SU-DHL-6 (cell line): Measurements from ENCODE around the gene LRRC53.

ENCODE experiments used
- H2AFZ ChIP-seq: fragments of 200-600 bp; sonication (generic); 2 replicates; pipeline ENCODE4 v1.6.1; 2014; ENCODE audit warnings: low read depth, mild to moderate bottlenecking, moderate library complexity, mixed read lengths, antibody characterized with exemption, low read length; ENCODE audit not compliant: severe bottlenecking
- H3F3A ChIP-seq: fragments of 200-600 bp; shearing (Covaris generic); 2 replicates; pipeline ENCODE4 v1.6.0; 2016; ENCODE audit warnings: antibody characterized with exemption, mild to moderate bottlenecking; ENCODE audit not compliant: insufficient read depth
- H3K27ac ChIP-seq: fragments of 200-600 bp; sonication (generic); 2 replicates; pipeline ENCODE4 v1.5.1; 2016; ENCODE audit warnings: low read depth, mild to moderate bottlenecking, low read length, moderate library complexity, mixed read lengths
- H3K27me3 ChIP-seq: fragments of 200-600 bp; sonication (generic), shearing (Covaris generic); 2 replicates; pipeline ENCODE4 v1.6.0; 2014; ENCODE audit warnings: mild to moderate bottlenecking, low read length
- H3K36me3 ChIP-seq: fragments of 200-600 bp; sonication (generic); 2 replicates; pipeline ENCODE4 v1.6.1; 2014; ENCODE audit warnings: mild to moderate bottlenecking, low read length, mixed read lengths
- H3K4me2 ChIP-seq: fragments of 300-600, 200-600 bp; shearing (Covaris generic), sonication (generic); 2 replicates; pipeline ENCODE4 v1.6.0; 2014; ENCODE audit warnings: low read length, low read depth, mild to moderate bottlenecking; ENCODE audit not compliant: poor library complexity, severe bottlenecking
- H3K4me3 ChIP-seq: fragments of 200-600 bp; sonication (generic); 2 replicates; pipeline ENCODE4 v1.5.1; 2014; ENCODE audit warnings: antibody characterized with exemption, low read length, mild to moderate bottlenecking, mixed read lengths; ENCODE audit not compliant: insufficient read depth, poor library complexity, severe bottlenecking
- H3K79me2 ChIP-seq: fragments of 200-600 bp; sonication (generic); 2 replicates; pipeline ENCODE4 v1.6.1; 2014; ENCODE audit warnings: mild to moderate bottlenecking, low read length, moderate library complexity; ENCODE audit not compliant: insufficient read depth
- H3K9ac ChIP-seq: fragments of 200-600 bp; sonication (generic); 2 replicates; pipeline ENCODE4 v1.7.0; 2014; ENCODE audit warnings: mild to moderate bottlenecking, low read length
- H3K9me2 ChIP-seq: fragments of 200-600 bp; sonication (generic); replicated peaks from 2 replicates; pipeline ENCODE4 v1.6.1; 2014; ENCODE audit warnings: low read length; ENCODE audit not compliant: insufficient read depth
- H3K9me3 ChIP-seq: fragments of 200-600 bp; sonication (generic); 2 replicates; pipeline ENCODE4 v1.6.1; 2014; ENCODE audit warnings: low read length, mixed read lengths; ENCODE audit not compliant: insufficient read depth
- H4K20me1 ChIP-seq: fragments of 200-600 bp; sonication (generic); 2 replicates; pipeline ENCODE4 v1.6.1; 2014; ENCODE audit warnings: low read depth, mild to moderate bottlenecking, antibody characterized with exemption, low read length, moderate library complexity, mixed read lengths
- EZH2phosphoT487 ChIP-seq: fragments of 200-600 bp; sonication (generic), shearing (Covaris generic); conservative IDR thresholded peaks from 2 replicates; pipeline ENCODE4 v1.6.1; 2018; ENCODE audit warnings: mild to moderate bottlenecking, antibody characterized with exemption, low read length, moderate library complexity, mixed read lengths
- TF ChIP-seq, protein P1 (sequence below): fragments of 200-600 bp; sonication (generic); IDR thresholded peaks from one replicate; pipeline ENCODE4 v1.5.1; 2017; ENCODE audit warnings: antibody characterized with exemption, mild to moderate bottlenecking, low read length, moderate library complexity; ENCODE audit not compliant: insufficient read depth, poor library complexity, severe bottlenecking

LRRC53 gene

DNA sequence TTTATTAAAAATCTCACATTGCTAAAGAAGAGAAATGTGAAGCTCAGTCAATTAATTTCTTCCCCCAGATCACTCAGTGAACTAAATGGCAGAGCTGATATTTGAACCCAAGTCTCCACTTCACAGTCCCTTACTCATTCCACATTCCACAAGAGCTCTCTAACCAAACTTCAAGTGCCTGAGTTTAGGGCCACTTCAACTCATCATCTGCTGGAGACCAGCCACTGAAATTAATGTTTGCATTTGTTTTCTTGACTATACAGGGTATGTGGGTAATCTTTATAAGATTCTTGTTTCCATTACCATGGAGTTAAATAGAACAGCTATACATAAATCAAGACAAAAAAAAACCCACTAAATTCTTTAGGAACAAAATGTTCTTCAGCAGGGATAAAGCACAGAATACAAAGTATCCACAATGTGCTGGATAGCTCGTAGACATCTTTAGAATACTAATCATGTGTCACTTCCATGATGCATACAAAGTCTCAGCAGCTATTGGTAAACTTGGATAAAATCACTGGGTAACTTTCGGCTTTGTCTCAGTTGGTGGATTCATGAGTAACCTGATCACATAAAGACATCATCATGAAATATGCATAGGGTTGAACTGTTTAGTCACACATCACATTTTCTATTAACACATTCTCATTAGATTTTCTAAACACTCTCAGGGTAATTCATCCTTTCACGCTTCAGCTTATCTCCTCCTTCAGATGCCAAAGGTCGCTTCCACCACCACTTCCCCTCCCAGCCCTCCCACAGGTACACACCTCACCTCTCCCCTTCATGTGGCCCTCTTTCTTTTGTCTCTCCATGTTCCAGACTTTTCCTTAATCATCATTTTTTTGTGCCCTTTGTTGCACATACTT is 89.8 kb downstream of the LRRC53 start:
- Histone ChIP-seq H2AFZ (no peak overlapping the region), H3K9me2 (no peaks in the 10 kb centered on the region), H3K9me3 (no peaks in the 10 kb centered on the region), H3K36me3 (no peaks in the 10 kb centered on the region), H3F3A (no peaks in the 10 kb centered on the region), H3K27me3 (no peaks in the 10 kb centered on the region), H3K79me2 (no peaks in the 10 kb centered on the region), H3K9ac (no peak overlapping the region), H4K20me1 (no peaks in the 10 kb centered on the region), H3K4me3 (no peak overlapping the region), H3K27ac (no peak overlapping the region), H3K4me2 (no peak overlapping the region)
- no peak for TF ChIP-seq EZH2phosphoT487
- TF ChIP-seq, protein P1, sequence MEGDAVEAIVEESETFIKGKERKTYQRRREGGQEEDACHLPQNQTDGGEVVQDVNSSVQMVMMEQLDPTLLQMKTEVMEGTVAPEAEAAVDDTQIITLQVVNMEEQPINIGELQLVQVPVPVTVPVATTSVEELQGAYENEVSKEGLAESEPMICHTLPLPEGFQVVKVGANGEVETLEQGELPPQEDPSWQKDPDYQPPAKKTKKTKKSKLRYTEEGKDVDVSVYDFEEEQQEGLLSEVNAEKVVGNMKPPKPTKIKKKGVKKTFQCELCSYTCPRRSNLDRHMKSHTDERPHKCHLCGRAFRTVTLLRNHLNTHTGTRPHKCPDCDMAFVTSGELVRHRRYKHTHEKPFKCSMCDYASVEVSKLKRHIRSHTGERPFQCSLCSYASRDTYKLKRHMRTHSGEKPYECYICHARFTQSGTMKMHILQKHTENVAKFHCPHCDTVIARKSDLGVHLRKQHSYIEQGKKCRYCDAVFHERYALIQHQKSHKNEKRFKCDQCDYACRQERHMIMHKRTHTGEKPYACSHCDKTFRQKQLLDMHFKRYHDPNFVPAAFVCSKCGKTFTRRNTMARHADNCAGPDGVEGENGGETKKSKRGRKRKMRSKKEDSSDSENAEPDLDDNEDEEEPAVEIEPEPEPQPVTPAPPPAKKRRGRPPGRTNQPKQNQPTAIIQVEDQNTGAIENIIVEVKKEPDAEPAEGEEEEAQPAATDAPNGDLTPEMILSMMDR, result no peak

DNA sequence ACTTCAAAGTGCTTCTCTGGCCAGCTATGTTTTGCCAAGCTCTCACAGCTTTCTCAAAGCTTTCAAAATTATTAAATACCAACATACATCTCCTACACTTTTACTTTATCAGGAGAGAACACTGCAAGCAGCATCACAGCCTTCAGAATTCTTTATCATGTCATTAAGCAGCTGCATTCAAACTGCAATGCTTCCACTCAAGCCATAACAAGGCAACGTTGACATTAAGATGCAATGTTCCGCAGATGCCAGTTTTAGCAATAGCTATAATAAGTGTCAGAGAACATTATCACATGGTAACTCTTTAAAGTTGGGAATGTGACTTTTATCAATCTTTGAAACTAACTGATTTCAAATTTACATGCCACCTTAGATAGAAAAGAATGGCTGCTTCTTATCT is 91.9 kb downstream of the LRRC53 start:
- no peaks in the 10 kb centered on the region for H4K20me1 ChIP-seq
- TF ChIP-seq EZH2phosphoT487, result no peak
- TF ChIP-seq, protein P1, result no peak
- H3K9me3 ChIP-seq, result no peaks in the 10 kb centered on the region
- no peaks in the 10 kb centered on the region for H3K79me2 ChIP-seq
- no peaks in the 10 kb centered on the region for H3F3A ChIP-seq
- H3K9me2 ChIP-seq, result no peaks in the 10 kb centered on the region
- H3K27ac ChIP-seq, result no peak overlapping the region
- H3K27me3 ChIP-seq, result no peaks in the 10 kb centered on the region
- H3K9ac ChIP-seq, result no peak overlapping the region
- no peak overlapping the region for H2AFZ ChIP-seq
- H3K4me2 ChIP-seq, result no peak overlapping the region
- no peaks in the 10 kb centered on the region for H3K36me3 ChIP-seq
- no peak overlapping the region for H3K4me3 ChIP-seq
